ENCODE results near the gene CDO1.

Gene CDO1

GRCh38 chr5:115815693-115816225 lies 700 bp downstream of the CDO1 start:
- H3K27ac ChIP-seq: no peak overlapping the region
- H3K27me3 ChIP-seq: peaks cover 97% of the 10 kb centered on the region
- peaks cover 22 to 24% of the 10 kb centered on the region in 2 experiments for H3K4me1 ChIP-seq (ENCODE audit: control insufficient read depth in 1 of 2, insufficient read depth in 1 of 2, low read depth in 1 of 2, low read length in 1 of 2)
- H3K4me3 ChIP-seq (ENCODE audit: low read depth in 1 of 2, low read length in 1 of 2): peak overlapping the region; percentile 27 to 36
- TF ChIP-seq, protein P1, sequence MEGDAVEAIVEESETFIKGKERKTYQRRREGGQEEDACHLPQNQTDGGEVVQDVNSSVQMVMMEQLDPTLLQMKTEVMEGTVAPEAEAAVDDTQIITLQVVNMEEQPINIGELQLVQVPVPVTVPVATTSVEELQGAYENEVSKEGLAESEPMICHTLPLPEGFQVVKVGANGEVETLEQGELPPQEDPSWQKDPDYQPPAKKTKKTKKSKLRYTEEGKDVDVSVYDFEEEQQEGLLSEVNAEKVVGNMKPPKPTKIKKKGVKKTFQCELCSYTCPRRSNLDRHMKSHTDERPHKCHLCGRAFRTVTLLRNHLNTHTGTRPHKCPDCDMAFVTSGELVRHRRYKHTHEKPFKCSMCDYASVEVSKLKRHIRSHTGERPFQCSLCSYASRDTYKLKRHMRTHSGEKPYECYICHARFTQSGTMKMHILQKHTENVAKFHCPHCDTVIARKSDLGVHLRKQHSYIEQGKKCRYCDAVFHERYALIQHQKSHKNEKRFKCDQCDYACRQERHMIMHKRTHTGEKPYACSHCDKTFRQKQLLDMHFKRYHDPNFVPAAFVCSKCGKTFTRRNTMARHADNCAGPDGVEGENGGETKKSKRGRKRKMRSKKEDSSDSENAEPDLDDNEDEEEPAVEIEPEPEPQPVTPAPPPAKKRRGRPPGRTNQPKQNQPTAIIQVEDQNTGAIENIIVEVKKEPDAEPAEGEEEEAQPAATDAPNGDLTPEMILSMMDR (IDR thresholded peaks at IDR 0.05): no peak
- no peaks in the 10 kb centered on the region for H3K9me3 ChIP-seq
- no peaks in the 10 kb centered on the region for H3K36me3 ChIP-seq

GRCh38 chr5:115815006-115815692 lies 1.3 kb downstream of the CDO1 start:
- no peak overlapping the region for H3K27ac ChIP-seq
- H3K36me3 ChIP-seq: no peaks in the 10 kb centered on the region
- H3K4me3 ChIP-seq (ENCODE audit: low read depth in 1 of 2, low read length in 1 of 2): no peak overlapping the region
- TF ChIP-seq, protein P1 (IDR thresholded peaks at IDR 0.05): no peak
- peaks cover 100% of the 10 kb centered on the region for H3K27me3 ChIP-seq
- H3K4me1 ChIP-seq (ENCODE audit: control insufficient read depth in 1 of 2, insufficient read depth in 1 of 2, low read depth in 1 of 2, low read length in 1 of 2): peaks cover 19 to 24% of the 10 kb centered on the region in 2 experiments
- H3K9me3 ChIP-seq: no peaks in the 10 kb centered on the region

DNA sequence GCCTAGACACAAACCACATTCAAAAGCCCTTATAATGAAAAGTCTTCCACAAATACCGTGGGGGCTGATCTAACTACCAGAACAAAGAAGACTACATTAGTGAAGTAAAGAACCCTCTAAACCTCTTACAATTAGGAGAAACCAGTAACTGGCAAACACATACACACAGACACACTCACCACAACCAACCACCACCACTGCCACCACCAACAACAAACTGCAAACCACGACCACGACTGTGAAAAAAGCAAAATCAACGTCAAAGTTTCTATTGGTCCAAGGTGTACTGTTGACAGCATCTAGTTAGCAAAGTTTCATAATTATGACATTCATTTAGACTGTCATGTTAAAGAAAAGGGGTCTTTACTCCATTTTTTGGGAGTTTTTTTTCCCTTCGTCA lies 2.7 kb downstream of the CDO1 start:
- no peak overlapping the region for H3K4me3 ChIP-seq (ENCODE audit: low read depth in 1 of 2, low read length in 1 of 2)
- peaks cover 100% of the 10 kb centered on the region for H3K27me3 ChIP-seq
- H3K4me1 ChIP-seq (ENCODE audit: control insufficient read depth in 1 of 2, insufficient read depth in 1 of 2, low read depth in 1 of 2, low read length in 1 of 2): peaks cover 15 to 24% of the 10 kb centered on the region in 2 experiments
- H3K27ac ChIP-seq: no peak overlapping the region
- TF ChIP-seq, protein P1 (IDR thresholded peaks at IDR 0.05): no peak
- no peaks in the 10 kb centered on the region for H3K36me3 ChIP-seq
- no peaks in the 10 kb centered on the region for H3K9me3 ChIP-seq

DNA sequence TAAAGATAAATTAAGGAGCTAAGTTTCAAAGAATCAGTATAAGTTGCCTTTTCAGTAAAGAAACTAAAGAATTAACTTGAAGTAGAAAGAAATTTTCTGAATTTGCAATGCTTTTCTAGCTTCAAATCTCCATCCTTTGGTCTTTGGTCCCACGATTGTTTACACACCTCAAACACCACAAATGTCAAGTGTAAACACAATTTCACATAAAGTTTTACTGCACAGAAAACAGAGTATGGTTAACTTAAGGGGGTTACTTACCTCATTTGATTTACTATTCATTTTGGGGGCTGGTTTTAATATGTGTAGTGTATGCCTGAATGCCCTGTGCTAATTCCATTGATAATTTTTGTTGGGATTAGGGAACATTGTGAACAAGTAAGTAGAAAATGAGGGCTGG lies 4.1 kb downstream of the CDO1 start:
- H3K27me3 ChIP-seq: peaks cover 98% of the 10 kb centered on the region
- no peak overlapping the region for H3K4me3 ChIP-seq (ENCODE audit: low read depth in 1 of 2, low read length in 1 of 2)
- H3K9me3 ChIP-seq: no peaks in the 10 kb centered on the region
- no peak overlapping the region for H3K27ac ChIP-seq
- no peaks in the 10 kb centered on the region for H3K36me3 ChIP-seq
- peaks cover 15 to 24% of the 10 kb centered on the region in 2 experiments for H3K4me1 ChIP-seq (ENCODE audit: control insufficient read depth in 1 of 2, insufficient read depth in 1 of 2, low read depth in 1 of 2, low read length in 1 of 2)
- TF ChIP-seq, protein P1 (IDR thresholded peaks at IDR 0.05): no peak

GRCh38 chr5:115811406-115811805 lies 5.1 kb downstream of the CDO1 start:
- TF ChIP-seq, protein P1 (IDR thresholded peaks at IDR 0.05): no peak
- Histone ChIP-seq H3K36me3 (no peaks in the 10 kb centered on the region), H3K27me3 (peaks cover 98% of the 10 kb centered on the region), H3K4me1 (ENCODE audit: control insufficient read depth in 1 of 2, insufficient read depth in 1 of 2, low read depth in 1 of 2, low read length in 1 of 2) (peaks cover 10 to 18% of the 10 kb centered on the region in 2 experiments), H3K9me3 (no peaks in the 10 kb centered on the region), H3K27ac (no peak overlapping the region), H3K4me3 (ENCODE audit: low read depth in 1 of 2, low read length in 1 of 2) (no peak overlapping the region)
